ENCODE measurements around the gene CHD2. TPM values are rescaled to one million over a fixed set of nuclear protein-coding genes. Genes with fewer than 3 reads are reported as not detected.

CHD2 gene
- total and polyA plus RNA-seq, 4 donors: 13.9 to 90.2 (median 49.4) TPM

- no peak for DNase-seq (ENCODE audit: low spot score)
- WGBS: 99% methylated on average over 2 of the region's 2 CpGs
- H3K36me3 ChIP-seq (ENCODE audit: control insufficient read depth in 4 of 4, insufficient read depth in 3 of 4, low read depth in 1 of 4, low read length in 3 of 4): peaks cover 19 to 87% (median 73%) of the 10 kb centered on the region in 4 donors
- peaks cover 0 to 3% (median 0%) of the 10 kb centered on the region in 4 donors for H3K4me1 ChIP-seq (ENCODE audit: control insufficient read depth in 4 of 4, insufficient read depth in 4 of 4, low read length in 3 of 4)
- no peak overlapping the region for H3K9ac ChIP-seq (ENCODE audit: low read depth in 1 of 2, low read length in 2 of 2)
- no peaks in the 10 kb centered on the region for H3K27me3 ChIP-seq (ENCODE audit: control insufficient read depth in 4 of 4, insufficient read depth in 4 of 4, low read length in 3 of 4)
- TF ChIP-seq RXRA (IDR thresholded peaks at IDR 0.05) (no peak), YY1 (IDR thresholded peaks at IDR 0.05) (no peak), TAF1 (conservative IDR thresholded peaks at IDR 0.05) (no peak), HNF4A (conservative IDR thresholded peaks at IDR 0.05) (no peak), ZBTB33 (IDR thresholded peaks at IDR 0.05) (no peak), CTCF (IDR thresholded peaks at IDR 0.05; ENCODE audit: low read depth, low read length, missing input control) (no peak), ATF3 (IDR thresholded peaks at IDR 0.05) (no peak), HNF4G (IDR thresholded peaks at IDR 0.05) (no peak), REST (IDR thresholded peaks at IDR 0.05) (no peak), MAX (IDR thresholded peaks at IDR 0.05) (no peak), NR2F2 (IDR thresholded peaks at IDR 0.05) (no peak), RAD21 (IDR thresholded peaks at IDR 0.05) (no peak)
- peaks cover 6 to 14% (median 10%) of the 10 kb centered on the region in 4 donors for H3K9me3 ChIP-seq (ENCODE audit: control insufficient read depth in 4 of 4, low read length in 3 of 4)
- no peak overlapping the region for H3K4me3 ChIP-seq (ENCODE audit: low read depth in 1 of 3, low read length in 3 of 3)
- no peak overlapping the region for H3K27ac ChIP-seq (ENCODE audit: low read depth in 1 of 2, low read length in 2 of 2)
Measured at GRCh38 chr15:92953566-92953965, 53.4 kb downstream of the CHD2 start.

GRCh38 chr15:92954002-92954401 is 53.9 kb downstream of the CHD2 start:
- Histone ChIP-seq H3K36me3 (ENCODE audit: control insufficient read depth in 4 of 4, insufficient read depth in 3 of 4, low read depth in 1 of 4, low read length in 3 of 4) (peaks cover 19 to 83% (median 68%) of the 10 kb centered on the region in 4 donors), H3K27me3 (ENCODE audit: control insufficient read depth in 4 of 4, insufficient read depth in 4 of 4, low read length in 3 of 4) (no peaks in the 10 kb centered on the region), H3K4me3 (ENCODE audit: low read depth in 1 of 3, low read length in 3 of 3) (no peak overlapping the region), H3K27ac (ENCODE audit: low read depth in 1 of 2, low read length in 2 of 2) (no peak overlapping the region), H3K9me3 (ENCODE audit: control insufficient read depth in 4 of 4, low read length in 3 of 4) (peaks cover 5 to 10% (median 8%) of the 10 kb centered on the region in 4 donors), H3K9ac (ENCODE audit: low read depth in 1 of 2, low read length in 2 of 2) (no peak overlapping the region), H3K4me1 (ENCODE audit: control insufficient read depth in 4 of 4, insufficient read depth in 4 of 4, low read length in 3 of 4) (peaks cover 0 to 3% (median 0%) of the 10 kb centered on the region in 4 donors)
- no peak for DNase-seq (ENCODE audit: low spot score)
- WGBS: over 99% methylated on average over 6 of the region's 6 CpGs
- TF ChIP-seq TAF1 (conservative IDR thresholded peaks at IDR 0.05) (no peak), SP1 (IDR thresholded peaks at IDR 0.05) (no peak), CTCF (IDR thresholded peaks at IDR 0.05; ENCODE audit: low read depth, low read length, missing input control) (no peak), HNF4G (IDR thresholded peaks at IDR 0.05) (no peak), FOXA2 (IDR thresholded peaks at IDR 0.05) (no peak), YY1 (IDR thresholded peaks at IDR 0.05) (no peak), HNF4A (conservative IDR thresholded peaks at IDR 0.05) (no peak), RAD21 (IDR thresholded peaks at IDR 0.05) (no peak), MAX (IDR thresholded peaks at IDR 0.05) (no peak)
